Activated effector memory CD4-positive, alpha-beta T cell treated with Interleukin-2 at 50 U/mL for 16 hours (primary cell): ENCODE results near the gene GLOD5.
"Not testable (repeated sequence)": the region's sequence is repeated elsewhere in the genome, so short reads cannot be mapped to it uniquely, and the experiment has no call there.

Experiments used
- DNase-seq: peaks from one replicate; pipeline ENCODE4 v3.0.0-alpha.2; 2020

The GLOD5 gene

DNA sequence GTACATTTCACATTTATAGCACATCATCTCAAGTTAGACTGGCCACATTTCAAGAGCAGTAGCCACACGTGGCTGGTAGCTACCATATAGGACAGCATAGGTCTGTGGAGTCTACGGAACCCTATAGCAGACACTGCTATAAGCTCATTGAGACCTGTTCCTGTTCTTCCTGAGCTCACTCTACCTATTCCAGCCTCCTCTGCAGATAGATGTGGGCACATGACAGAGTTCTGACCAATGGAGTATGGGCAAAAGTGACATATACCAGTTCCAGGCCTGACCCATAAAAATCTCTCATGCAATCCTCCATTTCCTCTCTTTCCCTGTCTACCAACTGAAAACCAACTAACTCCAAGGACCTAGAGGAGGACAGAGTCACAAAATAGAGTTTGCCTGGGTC lies 36.8 kb downstream of the GLOD5 start:
- no peak for DNase-seq

DNA sequence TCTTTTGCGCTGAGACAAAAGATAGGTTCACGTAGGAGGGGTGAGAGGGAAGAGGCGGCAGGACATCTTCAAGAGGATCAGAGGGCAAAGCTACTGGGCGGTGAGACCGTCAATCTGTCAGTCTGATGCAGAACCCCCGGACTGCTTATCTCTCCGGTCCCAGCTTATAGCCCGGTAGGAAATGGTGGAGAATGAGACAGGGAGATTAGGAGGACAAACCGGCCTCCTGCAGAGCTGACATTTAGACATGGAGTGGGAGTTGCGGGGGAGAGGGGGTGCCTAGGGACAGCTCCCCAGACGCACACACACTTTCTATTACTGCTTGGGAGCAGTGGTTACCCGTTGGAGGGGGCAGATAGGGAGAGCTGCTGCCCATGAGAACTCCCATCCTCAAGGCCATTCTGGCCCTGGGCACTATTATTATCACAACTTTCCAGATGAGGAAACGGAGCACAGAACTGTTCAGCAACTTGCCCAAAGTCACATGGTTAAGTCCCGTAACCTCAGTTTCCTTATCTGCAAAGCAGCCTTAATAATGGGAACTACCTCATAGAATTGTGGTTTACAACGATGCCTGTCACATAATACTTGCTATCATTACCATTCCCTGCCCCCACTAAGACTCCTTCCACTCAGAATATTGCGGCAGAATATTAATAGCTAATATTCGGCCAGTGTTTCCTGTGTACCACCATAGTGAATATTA lies 39.2 kb downstream of the GLOD5 start:
- DNase-seq: no peak

DNA sequence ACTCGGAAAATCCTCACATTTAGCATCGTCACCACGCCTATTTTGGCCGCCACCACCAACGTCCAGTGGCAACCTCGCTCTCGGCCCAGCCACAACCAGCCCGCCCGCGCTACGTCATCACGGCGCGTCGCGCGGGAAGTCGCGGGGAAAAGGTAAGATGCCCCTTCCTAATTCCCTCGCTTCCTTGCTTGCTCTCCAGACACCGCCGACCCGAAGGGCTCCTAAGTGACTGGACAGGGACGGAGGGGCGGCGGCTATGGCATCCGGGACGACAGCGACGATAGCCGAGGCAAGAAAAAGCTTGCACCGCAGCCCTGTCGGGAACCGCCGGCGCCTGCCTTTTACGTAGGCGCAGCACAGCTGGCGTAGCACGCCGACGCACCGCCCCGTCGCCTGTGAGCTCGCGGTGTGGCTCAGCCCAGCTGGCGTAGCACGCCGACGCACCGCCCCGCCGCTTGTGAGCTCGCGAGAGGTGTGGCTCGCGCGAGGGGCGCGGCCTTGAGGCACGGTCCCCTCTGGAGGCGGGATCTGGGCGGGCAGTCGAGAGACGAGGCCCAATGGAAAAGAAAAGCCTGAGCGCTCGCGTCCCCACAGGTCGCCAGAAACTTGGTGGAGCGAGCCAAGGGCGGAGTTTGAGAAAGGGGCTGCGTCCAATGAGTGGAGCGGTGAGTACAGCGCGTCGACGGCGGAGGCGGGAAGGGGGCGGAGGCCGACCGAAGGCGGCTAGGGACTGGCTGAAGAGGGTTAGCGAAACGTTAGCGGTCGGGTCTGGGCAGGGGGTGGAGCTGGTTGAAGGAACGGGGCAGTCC lies 39.9 kb downstream of the GLOD5 start, which contains the start of gene HDAC6:
Gene HDAC6 (plus strand): TSS at position 788 of the 809 bp plus-strand sequence. CDS start 626 bp downstream, outside the sequence.
- DNase-seq: peak; percentile 94

- DNase-seq: no peak
These were observed 40.8 kb downstream of the GLOD5 start for GRCh38 chrX:48802089-48802904.

GRCh38 chrX:48802905-48803200 lies 41.3 kb downstream of the GLOD5 start:
- no peak for DNase-seq

GRCh38 chrX:48806081-48806480 lies 44.5 kb downstream of the GLOD5 start:
- DNase-seq: no peak

- DNase-seq: no peak
These were observed 52.1 kb downstream of the GLOD5 start for GRCh38 chrX:48813644-48814043.

GRCh38 chrX:48814722-48815121 lies 53.2 kb downstream of the GLOD5 start:
- DNase-seq: no peak

DNA sequence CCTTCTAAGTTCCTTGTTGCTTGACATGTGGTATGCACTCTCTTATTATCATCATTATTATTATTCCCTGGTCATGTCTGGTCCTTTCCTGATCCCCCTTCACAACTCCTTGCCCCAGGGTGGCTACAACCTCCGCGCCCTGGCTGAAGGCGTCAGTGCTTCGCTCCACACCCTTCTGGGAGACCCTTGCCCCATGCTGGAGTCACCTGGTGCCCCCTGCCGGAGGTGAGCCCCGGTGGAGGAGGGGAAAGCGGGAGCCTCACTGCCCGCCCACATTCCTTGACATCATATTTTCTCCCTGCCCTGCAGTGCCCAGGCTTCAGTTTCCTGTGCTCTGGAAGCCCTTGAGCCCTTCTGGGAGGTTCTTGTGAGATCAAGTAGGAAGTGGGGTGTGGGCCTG lies 53.7 kb downstream of the GLOD5 start:
- DNase-seq: no peak

DNA sequence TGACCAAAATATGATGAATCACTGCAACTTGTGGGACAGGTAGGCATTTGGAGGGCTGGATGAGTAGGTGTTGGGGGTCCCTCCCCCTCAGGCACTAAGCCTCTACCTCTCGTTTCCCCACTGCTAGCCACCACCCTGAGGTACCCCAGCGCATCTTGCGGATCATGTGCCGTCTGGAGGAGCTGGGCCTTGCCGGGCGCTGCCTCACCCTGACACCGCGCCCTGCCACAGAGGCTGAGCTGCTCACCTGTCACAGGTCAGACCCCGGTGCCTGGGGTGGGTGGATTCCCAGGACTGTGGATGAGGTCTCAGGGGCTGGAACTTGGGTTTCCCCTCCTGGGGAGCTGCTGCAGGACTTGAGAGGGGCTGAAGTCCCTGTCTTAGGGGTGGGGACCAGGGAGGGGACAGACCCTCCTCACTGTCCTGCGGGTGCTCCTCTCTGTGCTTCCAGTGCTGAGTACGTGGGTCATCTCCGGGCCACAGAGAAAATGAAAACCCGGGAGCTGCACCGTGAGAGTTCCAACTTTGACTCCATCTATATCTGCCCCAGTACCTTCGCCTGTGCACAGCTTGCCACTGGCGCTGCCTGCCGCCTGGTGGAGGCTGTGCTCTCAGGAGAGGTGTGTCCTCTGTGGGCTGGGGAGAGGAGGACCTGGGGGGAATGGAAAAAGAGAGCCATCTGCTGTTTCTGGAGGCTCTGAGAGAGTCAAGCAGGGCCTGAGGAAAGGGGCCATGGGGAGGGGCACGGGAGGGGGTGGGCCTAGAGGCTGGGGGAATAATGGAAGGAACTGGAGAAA lies 54.7 kb downstream of the GLOD5 start:
- DNase-seq: no peak

- no peak for DNase-seq
These were observed 56.6 kb downstream of the GLOD5 start for GRCh38 chrX:48818098-48818497.

DNA sequence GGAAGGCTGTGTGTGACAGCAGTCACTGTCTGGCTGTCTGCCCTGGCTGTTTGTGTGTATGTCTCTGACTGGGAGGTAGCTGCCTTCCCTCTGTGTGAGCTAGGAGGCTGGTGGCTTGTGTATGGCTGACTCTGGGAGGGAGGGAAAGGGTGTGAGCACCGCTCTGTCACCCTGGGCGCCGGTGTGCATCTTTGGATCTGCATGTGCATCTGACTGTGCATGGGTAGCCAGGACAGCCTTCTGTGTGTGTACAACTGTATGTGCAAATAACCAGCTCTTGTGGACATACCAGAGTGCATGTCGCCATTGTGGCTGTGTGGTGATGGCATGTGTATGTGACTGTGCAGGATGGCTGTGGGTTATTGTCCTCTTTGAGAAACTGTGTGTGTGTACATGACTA lies 57.3 kb downstream of the GLOD5 start:
- DNase-seq: no peak

- not testable (repeated sequence) for DNase-seq
These were observed 57.8 kb downstream of the GLOD5 start for GRCh38 chrX:48819394-48819793.

DNA sequence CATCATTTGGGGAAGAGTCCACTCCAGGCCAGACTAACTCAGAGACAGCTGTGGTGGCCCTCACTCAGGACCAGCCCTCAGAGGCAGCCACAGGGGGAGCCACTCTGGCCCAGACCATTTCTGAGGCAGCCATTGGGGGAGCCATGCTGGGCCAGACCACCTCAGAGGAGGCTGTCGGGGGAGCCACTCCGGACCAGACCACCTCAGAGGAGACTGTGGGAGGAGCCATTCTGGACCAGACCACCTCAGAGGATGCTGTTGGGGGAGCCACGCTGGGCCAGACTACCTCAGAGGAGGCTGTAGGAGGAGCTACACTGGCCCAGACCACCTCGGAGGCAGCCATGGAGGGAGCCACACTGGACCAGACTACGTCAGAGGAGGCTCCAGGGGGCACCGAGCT lies 61.5 kb downstream of the GLOD5 start:
- DNase-seq: no peak
